ENCODE measurements around the gene HCRT. TPM values are rescaled to one million over a fixed set of nuclear protein-coding genes. Genes with fewer than 3 reads are reported as not detected.
"Not testable (repeated sequence)": the region's sequence is repeated elsewhere in the genome, so short reads cannot be mapped to it uniquely, and the experiment has no call there.

HCRT gene
- not detected for total RNA-seq
- long read RNA-seq = 0 reads

DNA sequence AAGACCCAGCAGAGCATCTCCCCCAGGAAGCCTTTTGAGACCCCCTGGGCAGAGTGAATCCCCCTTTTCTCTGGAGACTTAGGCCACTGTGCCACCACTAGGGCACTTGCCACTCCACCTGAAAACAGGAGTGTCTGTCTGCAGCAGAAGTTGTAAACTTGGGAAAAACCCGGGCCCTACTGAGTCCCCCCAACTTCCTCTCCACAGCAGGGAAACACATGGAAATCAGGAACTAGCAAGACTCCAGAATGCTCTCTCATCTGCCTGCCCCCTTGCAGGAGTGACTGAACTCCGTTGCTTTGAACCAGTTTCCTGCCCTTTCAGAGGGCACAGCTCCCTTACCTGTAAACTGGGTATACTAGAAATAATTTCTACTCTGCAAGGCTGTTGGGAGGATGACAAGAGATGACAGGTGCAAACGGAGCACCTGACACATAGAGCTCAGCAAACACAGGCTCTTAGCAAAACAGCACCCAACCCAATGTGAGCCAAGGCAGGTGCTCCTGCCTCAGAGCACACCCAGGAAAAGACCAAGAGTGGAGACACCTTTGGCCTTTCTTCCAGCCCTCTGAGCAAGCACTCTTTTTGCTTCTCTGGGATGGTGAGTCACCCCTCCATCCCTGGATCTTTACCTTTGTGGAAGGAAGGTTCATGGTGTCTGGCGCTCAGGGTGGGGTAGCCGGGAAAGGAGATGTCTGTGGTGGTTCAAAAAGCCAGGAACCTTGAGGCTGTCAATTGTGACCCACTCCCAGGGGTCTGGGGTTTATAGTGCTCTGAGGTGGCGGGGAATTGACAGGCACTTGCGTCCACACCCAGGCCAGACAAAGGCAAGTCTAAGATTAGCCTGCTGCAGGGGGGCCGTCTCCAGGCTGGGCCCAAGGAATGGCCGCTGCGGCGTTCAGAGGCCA is at the start of gene HCRT:
HCRT (minus strand) TSS at position 740 of the 908 bp plus-strand sequence; CDS start at position 653, 87 bp downstream.
- intact Hi-C loops (cut with DNase I) = loop anchor here (10.0 kb wide), 1 partner anchor 340 kb away; no protein-coding TSS in a partner anchor
- ATAC-seq (no peak), DNase-seq (ENCODE audit: missing footprints) (no peak)

DNA sequence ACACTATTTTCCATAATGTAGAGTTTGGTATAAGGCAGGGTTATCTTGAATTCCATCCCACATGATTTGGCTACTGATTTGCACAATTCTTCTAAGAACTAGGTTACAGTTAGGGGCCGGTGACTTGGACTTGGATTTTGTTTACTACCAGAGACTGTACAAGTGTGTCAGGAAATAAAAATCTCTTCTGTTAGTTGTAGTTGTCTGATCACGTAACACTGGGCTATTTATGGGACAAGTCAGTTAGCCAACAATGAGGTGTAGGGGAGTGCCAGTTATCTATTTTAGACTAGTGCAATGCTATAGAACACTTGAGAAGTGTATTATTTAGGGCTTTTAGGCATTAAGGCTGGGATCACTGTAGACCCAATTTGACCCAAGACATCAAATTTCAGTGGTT is 48.7 kb upstream of the HCRT start:
- ATAC-seq (peak; percentile 57), DNase-seq (ENCODE audit: missing footprints) (no peak)
- intact Hi-C loops (cut with DNase I) = no loop called here

DNA sequence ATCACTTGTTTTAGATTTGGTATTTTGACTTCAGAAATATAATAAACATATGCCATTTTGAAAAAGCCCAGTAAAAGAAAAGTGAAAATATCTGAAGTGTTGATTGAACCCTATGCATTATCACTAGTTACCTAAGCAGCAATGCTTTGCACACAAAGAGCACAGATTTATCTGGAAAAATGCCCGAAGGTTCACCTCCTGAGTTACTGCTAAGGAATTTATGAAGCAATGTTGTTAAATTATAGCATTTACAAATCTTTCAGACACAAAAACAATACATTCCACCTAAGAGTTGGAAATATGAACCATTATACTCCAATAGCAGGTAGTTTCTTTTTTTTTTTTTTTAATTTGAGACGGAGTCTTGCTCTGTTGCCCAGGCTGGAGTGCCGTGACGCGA is 47.9 kb upstream of the HCRT start:
- intact Hi-C loops (cut with DNase I) = no loop called here
- no peak for ATAC-seq
- DNase-seq (ENCODE audit: missing footprints) = no peak

DNA sequence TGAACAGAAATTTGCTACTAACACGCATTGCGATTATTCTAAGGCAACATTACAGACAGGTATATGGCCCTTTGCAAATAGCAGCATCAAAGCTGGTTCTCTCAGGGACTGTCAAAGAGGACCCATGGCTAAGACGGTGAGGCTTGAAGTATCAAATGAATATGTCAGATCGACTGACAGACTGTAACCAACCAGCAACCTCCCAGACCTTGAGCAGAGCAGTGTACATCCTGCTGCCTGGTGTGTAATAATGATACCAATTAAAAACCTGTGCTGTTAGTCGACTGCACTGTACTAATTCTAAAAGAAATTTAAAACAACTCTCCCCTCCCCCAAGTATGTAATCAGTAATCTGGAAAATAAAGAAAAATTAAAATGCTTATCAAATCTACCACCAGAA is 45.0 kb upstream of the HCRT start:
- intact Hi-C loops (cut with DNase I) = no loop called here
- DNase-seq (ENCODE audit: missing footprints) (no peak), ATAC-seq (no peak)

DNA sequence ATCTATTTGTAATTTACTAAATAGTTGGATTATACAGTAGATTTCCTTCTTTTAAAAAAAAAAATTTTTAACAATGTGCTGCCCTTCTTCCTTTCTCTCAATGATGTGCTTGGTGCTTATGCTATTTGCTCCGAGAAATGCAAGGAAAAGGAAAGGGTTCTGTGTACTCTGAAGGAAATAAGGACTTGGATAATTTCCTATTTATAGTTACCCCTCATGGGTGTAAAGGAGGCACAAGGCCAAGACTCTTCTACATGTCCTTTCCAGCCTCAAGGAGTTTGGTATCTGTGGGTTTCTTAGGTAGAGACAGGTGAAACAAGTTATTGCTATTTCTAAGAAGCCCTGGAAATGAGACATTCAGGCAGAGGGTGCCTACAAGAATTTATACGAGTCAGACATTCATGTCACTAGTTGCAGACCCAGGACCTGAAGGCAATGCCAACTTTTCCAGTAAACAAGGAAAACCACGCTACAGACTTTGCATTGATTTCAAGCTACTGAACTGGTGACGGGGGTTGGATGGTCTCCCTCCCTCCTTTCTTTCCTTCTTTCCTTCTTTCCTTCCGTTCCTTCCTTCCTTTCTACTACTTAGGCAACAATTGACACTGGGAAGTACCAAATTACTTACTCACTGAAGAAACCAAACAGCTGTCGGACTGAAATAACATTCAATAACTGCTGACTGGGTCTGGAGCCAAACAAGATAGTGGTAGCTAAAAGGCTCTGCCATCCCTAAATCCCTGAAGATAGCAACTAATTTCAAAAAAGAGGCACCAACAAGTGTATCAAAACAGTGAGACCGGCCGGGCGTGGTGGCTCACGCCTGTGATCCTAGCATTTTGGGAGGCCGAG is 42.8 kb upstream of the HCRT start:
- intact Hi-C loops (cut with DNase I) = loop anchor here (10.0 kb wide), 1 partner anchor 47 kb away; the partner anchor contains the start of gene STAT5B
- DNase-seq (ENCODE audit: missing footprints) (no peak), ATAC-seq (peak; percentile 62)

DNA sequence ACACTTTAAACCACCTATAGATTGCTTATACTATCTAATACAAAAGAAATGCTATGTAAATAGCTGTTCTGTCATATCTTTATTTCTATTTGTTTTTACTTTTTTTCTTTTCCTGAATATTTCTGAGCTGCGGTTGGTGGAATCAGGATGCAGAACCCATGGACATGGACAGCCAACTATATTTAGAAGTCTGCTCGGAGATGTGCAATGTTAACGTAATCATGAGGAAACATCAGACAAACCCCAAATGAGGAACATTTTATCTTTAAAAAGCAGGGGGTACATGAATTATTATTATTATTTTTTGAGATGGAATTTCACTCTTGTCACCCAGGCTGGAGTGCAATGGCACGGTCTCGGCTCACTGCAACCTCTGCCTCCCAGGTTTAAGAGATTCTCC is 40.4 kb upstream of the HCRT start:
- ATAC-seq = no peak
- DNase-seq (ENCODE audit: missing footprints) = no peak
- intact Hi-C loops (cut with DNase I) = loop anchor here (10.0 kb wide), 1 partner anchor 49 kb away; the partner anchor contains the start of gene STAT5B

- DNase-seq (ENCODE audit: missing footprints) (no peak), ATAC-seq (no peak)
- intact Hi-C loops (cut with DNase I) = loop anchor here (10.0 kb wide), 1 partner anchor 50 kb away; the partner anchor contains the start of gene STAT5B
Observed at GRCh38 chr17:42224651-42225050, 39.4 kb upstream of the HCRT start.

- intact Hi-C loops (cut with DNase I) = loop anchor here (10.0 kb wide), 1 partner anchor 53 kb away; the partner anchor contains the start of gene STAT5B
- ATAC-seq (peak; percentile 32), DNase-seq (ENCODE audit: missing footprints) (no peak)
Observed at GRCh38 chr17:42221886-42222745, 36.9 kb upstream of the HCRT start.

DNA sequence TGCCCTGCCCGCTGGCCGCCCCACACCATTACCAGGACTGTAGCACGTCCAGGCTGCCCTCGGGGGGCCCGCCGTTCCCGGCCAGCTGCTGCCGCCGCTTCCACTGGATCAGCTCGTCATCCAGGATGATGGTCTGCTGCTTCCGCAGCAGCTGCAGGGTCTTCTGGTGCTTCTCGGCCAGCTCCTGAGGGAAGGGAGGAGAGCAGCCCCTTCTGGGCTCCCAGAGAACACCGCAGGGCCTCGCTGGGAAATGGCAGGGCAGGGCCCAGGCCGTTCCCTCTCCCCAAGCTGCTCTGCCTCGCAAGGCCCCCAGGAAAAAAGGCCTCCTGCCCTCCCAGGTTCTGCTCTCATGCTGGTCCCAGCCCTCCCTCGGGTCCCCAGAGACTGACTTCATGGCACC is 34.0 kb upstream of the HCRT start:
- DNase-seq (ENCODE audit: missing footprints); intact Hi-C loops (cut with DNase I); ATAC-seq: not testable (repeated sequence)

GRCh38 chr17:42214156-42214555 is 28.9 kb upstream of the HCRT start:
- intact Hi-C loops (cut with DNase I) = no loop called here
- ATAC-seq = no peak

GRCh38 chr17:42212382-42212781 is 27.1 kb upstream of the HCRT start:
- intact Hi-C loops (cut with DNase I) = no loop called here

More at GRCh38 chr17:42214156-42214555, 28.9 kb upstream of the HCRT start:
- no peak for DNase-seq (ENCODE audit: missing footprints)

GRCh38 chr17:42211921-42212341 is 26.7 kb upstream of the HCRT start:
- ATAC-seq (peak; percentile 92), DNase-seq (ENCODE audit: missing footprints) (peak; percentile 90)
- intact Hi-C loops (cut with DNase I) = not testable (repeated sequence)

More at GRCh38 chr17:42212382-42212781, 27.1 kb upstream of the HCRT start:
- no peak for DNase-seq (ENCODE audit: missing footprints)
- no peak for ATAC-seq

GRCh38 chr17:42210046-42210445 is 24.8 kb upstream of the HCRT start:
- intact Hi-C loops (cut with DNase I) = no loop called here
- ATAC-seq (peak; percentile 23), DNase-seq (ENCODE audit: missing footprints) (no peak)

DNA sequence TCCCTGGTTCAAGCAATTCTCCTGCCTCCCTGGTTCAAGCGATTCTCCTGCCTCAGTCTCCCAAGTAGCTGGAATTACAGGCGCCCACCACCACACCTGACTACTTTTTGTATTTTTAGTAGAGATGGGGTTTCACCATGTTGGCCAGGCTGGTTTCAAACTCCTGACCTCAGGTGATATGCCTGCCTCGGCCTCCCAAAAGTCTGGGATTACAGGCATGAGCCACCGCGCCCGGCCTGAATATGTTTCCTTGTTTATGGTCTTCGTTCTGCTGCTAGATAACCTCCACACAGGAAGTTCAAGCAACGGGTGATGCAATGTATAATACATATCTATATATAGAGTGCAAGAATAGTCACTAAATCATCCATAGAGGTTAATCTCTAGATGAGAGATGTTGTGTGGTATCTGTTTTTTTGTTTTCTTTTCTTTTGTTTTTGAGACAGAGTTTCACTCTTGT is 20.9 kb upstream of the HCRT start:
- ATAC-seq; intact Hi-C loops (cut with DNase I); DNase-seq (ENCODE audit: missing footprints): not testable (repeated sequence)

DNA sequence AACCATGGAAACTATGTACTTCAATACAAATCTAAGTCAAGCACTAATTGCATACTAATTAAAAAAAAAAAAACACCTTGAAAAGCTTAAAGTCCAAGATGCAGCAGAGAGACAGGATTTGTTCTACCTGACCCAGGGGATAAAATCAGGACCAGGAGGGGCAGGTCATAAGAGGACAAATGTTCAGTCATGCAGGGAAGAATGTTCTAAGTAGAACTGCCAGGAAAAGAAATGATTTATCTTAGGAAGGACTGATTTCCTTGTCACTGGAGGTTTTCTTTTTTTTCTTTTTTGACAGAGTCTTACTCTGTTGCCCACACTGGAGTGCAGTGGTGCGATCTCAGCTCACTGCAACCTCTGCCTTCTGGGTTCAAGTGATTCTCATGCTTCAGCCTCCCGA is 18.1 kb upstream of the HCRT start:
- intact Hi-C loops (cut with DNase I) = no loop called here
- DNase-seq (ENCODE audit: missing footprints) = no peak
- no peak for ATAC-seq

- DNase-seq (ENCODE audit: missing footprints) (no peak), ATAC-seq (no peak)
- intact Hi-C loops (cut with DNase I) = no loop called here
Observed at GRCh38 chr17:42202696-42203095, 17.4 kb upstream of the HCRT start.

- DNase-seq (ENCODE audit: missing footprints) (no peak), ATAC-seq (no peak)
- intact Hi-C loops (cut with DNase I) = no loop called here
Observed at GRCh38 chr17:42202159-42202558, 16.9 kb upstream of the HCRT start.

GRCh38 chr17:42201458-42201772 is 16.2 kb upstream of the HCRT start:
- DNase-seq (ENCODE audit: missing footprints) (no peak), ATAC-seq (no peak)
- intact Hi-C loops (cut with DNase I) = no loop called here

Data from Right ventricle myocardium inferior (tissue), 1 donor.